ENCODE data around the gene AKIRIN1.
"Not testable (repeated sequence)": the region's sequence is repeated elsewhere in the genome, so short reads cannot be mapped to it uniquely, and the experiment has no call there.

The AKIRIN1 gene

DNA sequence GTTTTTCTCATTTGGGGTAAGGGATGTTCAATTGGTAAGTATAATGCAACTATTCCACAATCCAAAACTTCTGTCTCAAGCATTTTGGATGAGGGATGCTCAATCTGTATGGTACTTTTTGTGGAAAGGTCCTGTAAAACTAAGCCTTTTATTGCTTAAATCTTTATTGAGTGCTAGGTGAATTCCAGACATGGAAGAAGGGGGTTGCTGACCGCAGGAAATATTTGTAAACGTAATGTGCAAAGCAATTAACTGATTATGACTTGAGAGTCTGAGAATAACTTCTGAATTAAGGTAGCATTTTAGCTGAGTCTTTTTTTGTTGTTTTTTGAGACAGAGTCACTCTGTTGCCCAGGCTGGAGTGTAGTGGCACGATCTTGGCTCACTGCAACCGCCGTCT, 3.1 kb downstream of the AKIRIN1 start:
- DNase-seq (ENCODE audit: low spot score): no peak

DNA sequence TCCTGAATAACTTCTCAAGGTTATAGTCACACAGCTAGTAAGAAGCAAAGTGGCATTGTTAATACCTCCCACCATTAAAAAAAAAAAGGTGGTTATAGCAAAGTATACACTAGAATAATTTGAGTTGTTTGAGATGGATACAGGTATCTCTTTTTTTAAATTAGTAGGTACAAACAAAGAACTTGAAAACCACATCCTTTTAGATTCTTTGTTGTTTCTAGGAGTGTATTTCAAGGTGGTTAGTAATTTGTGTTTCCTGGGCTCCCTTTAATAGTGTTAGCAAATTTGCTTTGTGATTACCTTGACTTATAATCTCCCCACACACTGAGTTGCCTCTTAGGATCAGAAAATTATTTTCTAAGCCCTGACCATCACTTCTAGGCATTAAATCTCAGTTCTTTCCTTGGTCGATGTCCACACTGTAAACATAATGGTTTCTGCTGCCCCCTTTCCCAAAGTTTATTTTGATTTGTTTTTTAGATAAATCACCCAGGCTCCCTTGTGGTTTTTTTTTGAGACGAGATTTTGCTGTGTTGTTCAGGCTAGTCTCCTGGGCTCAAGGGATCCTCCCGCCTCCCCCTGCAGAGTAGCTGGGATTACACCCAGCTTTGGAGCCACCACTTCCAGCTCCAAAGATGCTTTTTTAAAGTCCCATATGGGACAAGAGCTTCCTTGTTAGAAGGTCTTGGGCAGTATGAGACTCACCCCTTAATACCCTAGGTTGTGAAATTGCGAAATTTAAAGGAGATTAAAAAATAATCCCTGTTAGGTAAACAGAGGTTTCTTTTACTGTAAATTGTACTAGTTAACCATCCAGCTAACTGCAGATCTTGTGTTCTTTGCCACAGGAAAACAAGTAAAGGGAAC, 6.2 kb downstream of the AKIRIN1 start:
- no peak for DNase-seq (ENCODE audit: low spot score)

DNA sequence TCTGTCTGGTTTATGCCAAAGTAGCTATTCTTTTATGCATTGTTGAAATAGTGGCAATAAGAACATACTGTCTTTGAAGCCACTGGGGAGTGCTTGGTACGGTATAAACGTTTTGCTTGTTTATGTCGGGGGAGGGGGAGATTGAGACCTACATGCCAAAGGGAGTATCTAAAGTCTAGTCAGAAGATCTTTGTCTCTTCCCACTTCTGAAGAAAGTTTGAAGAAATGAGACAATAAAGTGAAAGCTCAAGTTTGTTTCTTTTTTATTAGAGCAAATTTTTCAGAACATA, 6.8 kb downstream of the AKIRIN1 start:
- DNase-seq (ENCODE audit: low spot score): no peak

DNA sequence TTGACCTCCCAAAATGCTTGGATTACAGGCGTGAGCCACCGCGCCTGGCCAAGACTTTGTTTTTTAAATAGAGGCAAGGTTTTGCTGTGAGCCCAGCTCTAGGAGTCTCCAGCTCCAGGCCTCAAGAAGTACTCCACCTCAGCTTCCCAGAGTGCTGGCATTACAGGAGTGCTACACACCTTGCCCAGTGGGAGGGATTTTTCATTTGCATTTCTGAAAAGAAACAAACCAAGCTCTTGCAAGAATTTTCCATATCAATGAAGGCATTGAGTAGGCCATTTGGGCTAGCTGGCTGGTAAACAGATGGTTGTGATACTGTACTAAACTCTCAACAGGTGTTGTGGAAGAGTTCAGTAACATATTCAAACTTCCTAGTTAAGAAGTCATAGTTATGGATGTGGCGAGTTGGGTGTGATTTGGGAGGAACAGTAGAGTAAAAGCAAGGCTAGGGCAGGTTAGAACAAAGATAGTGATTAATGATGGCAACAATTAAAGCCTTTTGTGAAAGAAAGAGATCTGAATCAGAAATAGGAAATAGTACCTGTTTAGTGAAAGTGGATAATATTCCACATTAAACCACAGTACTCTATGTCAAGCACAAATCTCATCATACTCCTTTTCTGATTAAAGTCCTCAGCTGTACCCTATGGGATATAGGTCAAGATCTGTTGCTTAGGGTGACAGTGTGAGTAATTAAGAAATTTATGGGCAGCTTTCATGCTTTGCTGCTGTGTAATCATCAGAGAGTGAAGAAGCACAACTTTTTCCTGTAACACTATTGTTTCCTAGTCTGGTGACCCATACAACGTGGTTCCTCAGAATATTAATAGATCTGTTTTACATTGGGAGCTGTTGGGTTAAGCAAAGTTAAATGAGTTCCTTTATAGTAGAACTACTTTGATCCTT, 10.7 kb downstream of the AKIRIN1 start:
- DNase-seq (ENCODE audit: low spot score): no peak

DNA sequence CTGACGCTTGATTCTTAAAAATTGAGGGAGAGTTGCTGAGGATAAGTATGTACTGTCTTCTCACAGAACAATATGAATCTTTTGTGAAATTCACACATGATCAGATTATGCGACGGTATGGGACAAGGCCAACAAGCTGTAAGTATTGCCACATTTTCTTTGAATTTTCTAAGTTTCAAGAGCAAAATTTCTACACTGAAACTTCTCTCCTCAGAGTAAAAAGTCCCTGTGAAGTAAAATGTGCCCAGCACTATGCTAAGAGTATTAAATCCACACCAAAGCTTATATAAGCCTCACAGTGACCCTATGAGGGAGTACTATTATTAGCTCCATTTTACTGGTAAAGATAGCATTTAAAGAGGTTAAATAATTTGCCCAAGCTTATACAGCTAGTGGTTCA, 12.2 kb downstream of the AKIRIN1 start:
- no peak for DNase-seq (ENCODE audit: low spot score)

DNA sequence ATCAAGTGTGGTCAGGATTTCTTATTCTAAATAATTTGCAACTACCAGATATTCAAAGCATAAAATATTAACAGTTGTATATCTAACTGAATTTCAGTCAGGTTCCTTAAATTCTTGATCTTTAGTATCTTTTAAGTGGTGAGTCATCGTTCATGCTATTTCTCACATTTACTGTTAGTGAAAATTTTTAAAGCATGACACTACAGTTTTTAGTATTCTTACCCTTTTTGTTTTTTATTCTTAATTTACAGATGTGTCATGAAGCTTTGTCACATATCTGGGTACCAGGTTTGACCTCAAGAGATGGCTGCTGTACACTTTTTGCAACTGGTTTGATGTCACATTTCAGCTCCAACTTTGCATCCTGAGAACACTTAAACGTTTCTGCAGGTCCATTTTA, 12.7 kb downstream of the AKIRIN1 start:
- DNase-seq (ENCODE audit: low spot score): no peak

DNA sequence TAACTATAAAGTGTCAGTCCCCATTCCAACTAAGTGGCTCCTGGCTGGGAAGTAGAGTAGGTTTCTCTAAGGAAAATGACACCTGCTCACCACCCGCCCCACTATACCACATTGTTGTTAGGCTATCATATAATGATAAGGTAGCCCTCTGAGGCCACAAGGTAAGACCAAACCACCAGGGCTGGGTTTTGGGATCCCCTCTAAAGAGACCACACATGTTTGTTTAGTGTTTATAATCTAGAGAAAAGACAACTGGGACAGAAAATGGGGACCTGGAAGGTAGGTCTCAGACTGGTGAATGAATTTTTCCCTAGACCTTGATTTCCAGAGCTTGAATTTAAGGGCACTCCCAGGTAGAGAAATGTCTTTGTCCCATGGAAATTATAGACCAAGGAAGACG, 15.2 kb downstream of the AKIRIN1 start:
- DNase-seq (ENCODE audit: low spot score): no peak

DNA sequence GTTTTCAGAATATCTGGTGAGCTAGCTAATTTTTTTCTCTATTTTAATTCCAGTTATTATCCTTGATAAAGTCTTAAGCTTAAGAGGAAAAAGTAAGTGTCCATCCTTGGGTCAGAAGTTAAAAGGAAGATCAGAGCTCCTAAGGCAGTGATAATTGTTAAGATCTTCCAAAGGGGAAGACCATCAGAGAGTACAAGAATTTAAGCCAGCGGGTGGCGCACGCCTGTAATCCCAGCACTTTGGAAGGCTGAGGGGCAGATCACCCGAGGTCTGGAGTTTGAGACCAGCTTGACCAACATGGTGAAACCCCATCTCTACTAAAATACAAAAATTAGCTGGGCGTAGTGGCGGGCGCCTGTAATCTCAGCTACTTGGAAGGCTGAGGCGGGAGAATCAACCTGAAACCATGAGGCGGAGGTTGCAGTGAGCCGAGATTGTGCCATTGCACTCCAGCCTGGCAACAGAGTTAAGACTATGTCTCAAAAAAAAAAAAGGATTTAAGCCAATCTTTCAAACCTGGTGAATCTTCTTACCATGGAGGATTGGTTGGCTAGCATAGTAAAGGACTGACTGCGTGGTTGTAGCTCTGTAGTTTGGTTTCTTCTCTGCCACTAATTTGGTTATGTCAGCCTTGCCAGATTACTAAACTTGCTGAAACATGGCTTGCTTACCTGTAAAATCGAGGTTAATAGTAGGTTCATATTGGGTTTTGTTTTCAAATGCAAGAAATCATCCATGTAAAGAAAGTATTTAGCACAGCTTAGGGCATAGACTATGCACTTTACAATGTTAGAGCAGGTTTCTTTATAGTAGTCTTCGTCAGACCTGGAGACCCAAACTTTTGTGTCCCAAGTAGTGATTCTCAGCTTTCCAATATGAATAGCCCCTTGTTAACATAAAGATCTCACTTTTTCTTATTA, 15.9 kb downstream of the AKIRIN1 start:
- DNase-seq (ENCODE audit: low spot score): no peak

DNA sequence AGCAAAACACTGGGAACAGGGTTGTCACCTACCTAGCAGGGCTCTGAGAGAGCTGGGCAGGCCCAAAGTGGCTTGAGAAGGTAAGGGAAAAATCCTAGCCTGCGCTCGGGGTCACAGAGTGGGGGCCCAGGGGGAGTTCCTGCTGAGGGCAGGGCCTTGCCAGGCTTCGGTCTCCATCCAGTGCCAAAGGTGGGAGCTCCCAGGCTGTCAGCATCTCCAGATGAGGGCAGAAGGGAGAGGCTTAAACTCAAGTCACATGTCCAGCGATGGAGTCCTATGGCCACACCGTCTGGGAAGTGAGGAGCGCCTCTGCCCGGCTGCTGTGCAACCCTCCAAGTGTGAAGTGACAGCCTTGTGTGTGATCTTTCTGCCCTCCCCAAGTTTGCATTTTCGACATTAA, 23.9 kb downstream of the AKIRIN1 start:
- DNase-seq (ENCODE audit: low spot score): not testable (repeated sequence)

DNA sequence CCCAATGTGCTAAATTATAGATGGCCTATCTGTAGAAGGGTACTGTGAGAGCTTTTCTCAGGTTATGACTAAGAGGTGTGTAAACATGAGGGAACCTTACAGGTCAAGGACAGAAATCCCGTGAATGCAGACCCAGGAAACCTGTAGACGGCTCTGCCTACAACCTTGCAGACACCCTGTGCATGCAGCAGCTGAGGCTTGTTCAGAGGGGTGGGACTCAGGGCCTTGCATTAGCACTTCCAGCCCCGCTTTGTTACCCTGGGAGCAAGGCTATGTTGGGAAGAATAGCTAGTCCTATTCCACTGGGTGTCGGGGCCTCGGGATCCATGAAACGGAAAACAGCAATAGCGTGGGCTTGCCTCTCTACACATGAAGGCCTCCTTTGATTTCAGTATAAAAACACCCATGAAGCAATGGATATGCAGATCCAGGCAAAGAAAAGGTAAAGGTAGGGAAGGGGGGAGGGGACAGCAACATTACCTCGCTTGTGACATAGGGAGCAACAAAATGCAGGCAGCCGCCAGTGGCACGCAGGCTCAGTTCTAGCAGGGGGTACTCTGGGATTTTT, 25.6 kb downstream of the AKIRIN1 start:
- DNase-seq (ENCODE audit: low spot score): no peak

DNA sequence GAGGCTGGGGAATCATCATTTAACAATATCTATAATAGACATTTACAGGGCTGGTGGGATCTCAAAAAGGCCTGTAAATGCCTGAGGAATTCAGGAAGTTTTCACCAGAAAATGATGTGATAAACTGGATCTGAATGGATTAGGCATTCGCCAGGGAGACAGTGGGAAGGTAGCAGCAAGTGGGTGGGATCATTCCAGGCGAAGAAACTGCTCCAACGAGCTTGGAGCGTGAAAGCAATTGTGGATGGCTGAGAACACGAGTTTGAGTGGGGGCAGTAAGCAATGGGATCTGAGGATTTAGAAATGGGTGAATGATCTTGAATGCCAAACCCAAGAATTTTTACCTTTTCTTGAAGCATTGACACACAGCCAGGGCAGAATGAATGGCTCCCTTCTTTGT, 26.2 kb downstream of the AKIRIN1 start:
- DNase-seq (ENCODE audit: low spot score): no peak

DNA sequence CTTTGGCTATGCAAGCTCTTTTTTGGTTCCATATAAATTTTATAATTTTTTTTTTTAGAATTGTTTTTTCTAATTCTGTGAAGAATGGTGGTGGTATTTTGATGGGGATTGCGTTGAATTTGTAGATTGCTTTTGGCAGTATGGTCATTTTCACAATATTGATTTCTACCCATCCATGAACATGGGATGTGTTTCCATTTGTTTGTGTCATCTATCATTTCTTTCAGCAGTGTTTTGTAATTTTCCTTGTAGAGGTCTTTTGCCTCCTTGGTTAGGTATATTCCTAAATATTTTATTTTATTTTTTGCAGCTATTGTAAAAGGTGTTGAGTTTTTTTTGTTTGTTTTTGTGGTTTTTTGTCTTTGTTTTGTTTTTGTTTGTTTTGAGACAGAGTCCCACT, 29.4 kb downstream of the AKIRIN1 start:
- not testable (repeated sequence) for DNase-seq (ENCODE audit: low spot score)

DNA sequence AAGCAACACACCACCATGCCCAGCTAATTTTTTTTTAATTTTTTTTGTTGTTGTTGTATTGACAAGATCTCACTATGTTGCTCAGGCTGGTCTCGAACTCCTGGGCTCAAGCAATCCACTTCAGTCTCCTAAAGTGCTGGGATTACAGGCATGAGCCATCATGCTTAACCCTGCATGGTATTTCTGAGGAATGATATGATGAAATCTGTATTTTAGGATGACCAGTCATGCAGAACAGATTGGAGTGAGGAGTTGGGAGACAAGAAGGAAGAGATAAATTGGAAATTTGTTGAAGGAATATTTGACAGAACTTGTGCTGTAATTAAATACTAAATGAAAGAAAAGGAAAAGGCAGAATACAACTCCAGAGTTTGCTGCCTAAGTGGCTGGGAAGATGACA, 30.4 kb downstream of the AKIRIN1 start:
- no peak for DNase-seq (ENCODE audit: low spot score)

DNA sequence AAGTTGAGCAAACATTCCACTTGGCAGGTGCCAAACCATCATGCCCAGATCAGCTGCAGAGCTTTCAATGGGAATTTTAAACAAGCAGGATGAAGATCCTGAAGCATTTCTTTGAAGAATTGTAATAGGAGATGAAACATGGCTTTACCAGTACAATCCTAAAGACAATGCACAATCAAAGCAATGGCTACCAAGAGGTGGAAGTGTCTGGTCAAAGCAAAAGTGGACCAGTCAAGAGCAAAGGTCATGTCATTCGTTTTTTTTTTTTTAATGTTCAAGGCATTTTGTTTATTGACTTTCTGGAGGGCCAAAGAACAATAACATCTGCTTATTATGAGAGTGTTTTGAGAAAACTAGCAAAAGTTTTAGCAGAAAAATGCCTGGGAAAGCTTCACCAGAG, 32.1 kb downstream of the AKIRIN1 start:
- no peak for DNase-seq (ENCODE audit: low spot score)

DNA sequence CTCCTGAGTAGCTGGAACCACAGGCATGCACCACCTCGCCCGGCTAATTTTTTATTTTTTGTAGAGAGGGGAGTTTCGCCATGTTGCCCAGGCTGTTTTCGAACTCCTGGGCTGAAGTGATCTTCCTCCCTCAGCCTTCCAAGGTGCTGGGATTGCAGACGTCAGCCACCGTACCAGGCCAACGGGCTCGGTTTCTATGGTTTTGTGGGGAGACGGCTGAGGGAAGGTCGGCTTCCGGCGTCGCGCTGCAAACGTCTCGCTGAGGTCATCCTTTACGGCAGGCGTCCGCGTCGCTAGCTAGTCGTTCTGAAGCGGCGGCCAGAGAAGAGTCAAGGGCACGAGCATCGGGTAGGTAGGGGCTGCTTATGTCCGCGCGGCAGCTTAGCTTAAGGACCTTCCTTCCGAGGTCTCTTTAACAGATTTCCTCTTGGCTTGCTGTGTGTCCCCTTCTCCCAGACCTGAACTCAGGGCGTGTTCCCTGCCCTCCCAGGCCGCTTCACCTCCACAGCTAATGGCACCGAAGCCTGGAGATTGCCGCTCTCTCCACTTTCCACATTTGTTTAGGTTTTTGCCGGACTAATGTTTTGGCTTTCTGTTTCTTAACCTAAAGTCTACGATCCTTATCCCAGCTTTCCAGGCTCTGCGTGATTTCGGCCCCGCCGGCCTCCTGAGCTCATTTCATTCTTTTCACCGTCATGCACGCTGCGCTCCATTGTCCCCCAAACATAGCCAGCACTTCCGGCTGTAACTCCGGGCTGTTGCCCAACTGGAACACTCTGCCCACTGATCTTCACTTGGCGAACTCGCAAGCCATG, 35.2 kb downstream of the AKIRIN1 start, which contains the start of gene NDUFS5:
Gene NDUFS5 (plus strand): TSS at position 300 of the 815 bp plus-strand sequence. CDS start 2,375 bp downstream, outside the sequence.
- DNase-seq (ENCODE audit: low spot score): peak; percentile 91

DNA sequence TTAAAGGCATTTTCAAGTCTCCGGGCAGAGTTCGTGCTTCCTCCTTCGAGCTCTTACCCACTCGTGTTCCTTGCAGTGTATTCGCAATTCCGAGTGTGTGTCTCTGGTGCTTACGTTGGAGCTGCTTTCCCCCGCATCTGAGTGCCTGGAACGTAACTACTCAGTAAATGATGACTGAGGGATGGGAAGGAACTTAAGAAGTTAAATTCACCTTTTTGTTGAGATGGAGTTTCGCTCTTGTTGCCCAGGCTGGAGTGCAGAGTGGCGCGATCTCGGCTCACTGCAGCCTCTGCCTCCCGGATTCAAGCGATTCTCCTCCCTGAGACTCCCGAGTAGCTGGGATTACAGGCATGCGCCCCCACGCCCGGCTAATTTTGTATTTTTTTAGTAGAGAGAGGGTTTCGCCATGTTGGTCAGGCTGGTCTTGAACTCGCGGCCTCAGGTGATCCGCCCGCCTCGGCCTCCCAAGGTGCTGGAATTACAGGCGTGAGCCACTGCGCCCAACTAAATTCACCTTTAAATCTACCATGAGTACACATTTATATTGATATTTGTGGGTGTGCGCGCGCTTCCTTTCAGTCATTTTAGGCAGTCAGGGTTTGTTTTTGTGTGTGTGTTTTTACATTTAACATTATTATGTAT, 35.9 kb downstream of the AKIRIN1 start:
- DNase-seq (ENCODE audit: low spot score): no peak

DNA sequence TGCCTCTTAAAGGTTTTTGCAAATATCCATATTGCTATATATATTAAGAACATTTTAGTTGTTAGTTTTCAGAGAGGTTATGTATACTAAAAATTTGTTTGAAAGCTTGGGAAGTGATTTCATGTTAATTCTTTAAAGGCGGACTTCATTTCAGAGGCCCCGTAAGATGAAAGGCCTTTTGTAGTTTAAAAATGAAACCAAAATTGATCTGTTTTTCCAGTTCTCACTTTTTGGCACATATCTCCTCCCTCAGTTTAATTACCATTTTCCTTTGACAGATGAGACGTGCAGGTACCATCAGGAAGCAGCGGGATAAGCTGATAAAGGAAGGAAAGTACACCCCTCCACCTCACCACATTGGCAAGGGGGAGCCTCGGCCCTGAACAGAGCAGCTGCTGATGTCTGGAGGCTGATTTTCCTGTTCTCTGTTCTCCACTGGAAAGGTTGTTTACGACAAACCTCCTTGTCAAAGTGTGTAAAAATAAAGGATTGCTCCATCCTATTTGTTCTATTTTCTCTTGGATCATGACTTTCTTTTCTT, 43.1 kb downstream of the AKIRIN1 start:
- no peak for DNase-seq (ENCODE audit: low spot score)

DNA sequence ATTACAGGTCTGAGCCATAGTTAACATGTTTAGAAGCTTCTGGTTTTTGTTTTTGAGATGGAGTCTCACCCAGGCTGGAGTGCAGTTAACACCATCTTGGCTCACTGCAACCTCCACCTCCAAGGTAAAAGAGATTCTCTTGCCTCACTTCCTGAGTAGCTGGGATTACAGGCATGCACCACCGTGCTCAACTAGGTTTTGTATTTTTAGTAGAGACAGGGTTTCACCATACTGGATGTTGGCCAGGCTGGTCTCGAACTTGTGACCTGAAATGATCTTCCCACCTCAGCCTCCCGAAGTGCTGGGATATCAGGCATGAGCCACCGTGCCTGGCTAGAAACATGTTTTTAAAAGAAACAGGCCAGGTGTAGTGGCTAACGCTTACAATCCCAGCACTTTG, 45.6 kb downstream of the AKIRIN1 start:
- DNase-seq (ENCODE audit: low spot score): no peak

DNA sequence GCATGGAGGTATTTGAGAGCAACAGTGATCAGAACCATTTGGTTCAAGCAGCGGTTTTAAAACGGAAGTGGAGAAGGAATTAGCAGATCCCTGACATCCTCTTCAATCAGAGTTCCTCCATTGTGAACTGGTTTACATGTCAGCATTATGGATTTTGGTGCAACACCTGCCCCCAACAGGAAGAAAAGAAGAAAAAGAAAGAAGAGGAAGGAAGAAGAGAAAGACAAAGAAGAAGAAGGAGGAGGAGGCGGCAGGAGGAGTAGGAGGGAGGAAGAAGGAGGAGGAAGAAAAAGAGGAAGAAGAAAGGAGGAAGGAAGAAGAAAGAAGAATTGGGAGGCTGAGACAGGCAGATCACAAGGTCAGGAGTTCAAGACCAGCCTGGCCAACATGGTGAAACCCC, 52.4 kb downstream of the AKIRIN1 start:
- no peak for DNase-seq (ENCODE audit: low spot score)

DNA sequence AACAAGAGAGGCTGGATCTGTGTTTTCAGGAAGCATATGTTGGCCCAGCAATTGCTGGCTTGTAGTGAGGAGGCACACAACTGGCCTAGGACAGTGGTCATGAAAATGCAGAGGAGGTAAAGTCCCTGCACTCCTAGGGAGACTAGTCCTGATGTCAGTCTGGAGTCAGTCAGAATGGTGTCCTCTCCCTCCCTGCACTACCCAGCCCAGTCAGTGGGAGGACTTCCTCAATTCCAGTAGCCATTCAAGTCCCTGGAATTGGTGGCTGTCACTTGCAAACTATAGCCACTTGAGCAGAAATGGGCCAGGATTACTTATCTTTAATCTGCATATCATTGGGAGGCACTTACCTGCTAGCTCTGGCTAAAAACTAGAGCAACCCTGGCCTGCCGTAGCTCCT, 53.7 kb downstream of the AKIRIN1 start:
- no peak for DNase-seq (ENCODE audit: low spot score)

Data from ecto neural progenitor cell (in vitro differentiated cells).